GM21360 (cell line): ENCODE data around the gene MESD.

Experiments used
- ATAC-seq: cut with Tn5 transposase; IDR thresholded peaks from one replicate; pipeline ENCODE4 v1.9.1; 2021; ENCODE audit warnings: mild to moderate bottlenecking, moderate library complexity; ENCODE audit not compliant: unreplicated experiment

The MESD gene

GRCh38 chr15:80912673-80913072, 76.9 kb downstream of the MESD start:
- no peak for ATAC-seq

- no peak for ATAC-seq
Observed at GRCh38 chr15:80911821-80912220, 77.8 kb downstream of the MESD start.

- no peak for ATAC-seq
Observed at GRCh38 chr15:80906159-80906766, 83.4 kb downstream of the MESD start.

- ATAC-seq = no peak
Observed at GRCh38 chr15:80904998-80905397, 84.6 kb downstream of the MESD start.

GRCh38 chr15:80902298-80902801, 87.3 kb downstream of the MESD start:
- ATAC-seq = no peak

GRCh38 chr15:80898040-80898439, 91.6 kb downstream of the MESD start:
- ATAC-seq = no peak
